GM18951 (cell line): ENCODE data around the gene NMB.
"Not testable (repeated sequence)": the region's sequence is repeated elsewhere in the genome, so short reads cannot be mapped to it uniquely, and the experiment has no call there.

ENCODE experiments used
- POLR2A ChIP-seq: IDR thresholded peaks from 4 replicates; pipeline ENCODE4 v1.6.1; 2011; ENCODE audit warnings: mild to moderate bottlenecking; ENCODE audit not compliant: insufficient read length, insufficient read depth; ENCODE audit errors: extremely low read depth
- in situ Hi-C: fragments of 300-500 bp; cut with MboI; formaldehyde crosslinking; loops from one replicate; pipeline ENCODE4 v1.12.0; 2022; ENCODE audit warnings: low sequenced_read_pairs, mixed read lengths, inconsistent platforms; ENCODE audit not compliant: unreplicated experiment

NMB gene

GRCh38 chr15:84658080-84658787 is at the start of gene NMB:
TSS of gene NMB (minus strand) at chr15:84658199. CDS start at chr15:84658152, 47 bp downstream.
- TF ChIP-seq POLR2A = peak; percentile 45
- in situ Hi-C loops = no loop called here

GRCh38 chr15:84703808-84704207 is 45.8 kb upstream of the NMB start:
- no peak for TF ChIP-seq POLR2A
- in situ Hi-C loops = no loop called here

GRCh38 chr15:84702961-84703482 is 45.0 kb upstream of the NMB start:
- in situ Hi-C loops = no loop called here
- TF ChIP-seq POLR2A = no peak

GRCh38 chr15:84699538-84700191 is 41.7 kb upstream of the NMB start:
- in situ Hi-C loops = no loop called here
- no peak for TF ChIP-seq POLR2A

GRCh38 chr15:84697236-84697990 is 39.4 kb upstream of the NMB start:
- in situ Hi-C loops = no loop called here
- no peak for TF ChIP-seq POLR2A

GRCh38 chr15:84696757-84697156 is 38.8 kb upstream of the NMB start:
- in situ Hi-C loops = no loop called here
- TF ChIP-seq POLR2A = no peak

- no peak for TF ChIP-seq POLR2A
- in situ Hi-C loops = no loop called here
These were observed 32.3 kb upstream of the NMB start for GRCh38 chr15:84690342-84690741.

- no peak for TF ChIP-seq POLR2A
- in situ Hi-C loops = no loop called here
These were observed 31.9 kb upstream of the NMB start for GRCh38 chr15:84689858-84690257.

- in situ Hi-C loops = not testable (repeated sequence)
These were observed 28.4 kb upstream of the NMB start for GRCh38 chr15:84686446-84686845.

- in situ Hi-C loops = no loop called here
- TF ChIP-seq POLR2A = no peak
These were observed 27.3 kb upstream of the NMB start for GRCh38 chr15:84685304-84685703.

- TF ChIP-seq POLR2A = no peak
- in situ Hi-C loops = no loop called here
These were observed 26.1 kb upstream of the NMB start for GRCh38 chr15:84684092-84684491.

GRCh38 chr15:84681831-84682230 is 23.8 kb upstream of the NMB start:
- in situ Hi-C loops = no loop called here
- no peak for TF ChIP-seq POLR2A

- in situ Hi-C loops = no loop called here
- TF ChIP-seq POLR2A = no peak
These were observed 13.2 kb upstream of the NMB start for GRCh38 chr15:84671211-84671610.
